HCT116 (cell line): Measurements from ENCODE around the gene CD300C. TPM values are rescaled to one million over a fixed set of nuclear protein-coding genes. Genes with fewer than 3 reads are reported as not detected.

Source experiments
- ATAC-seq: fragments of 200-7000 bp; cut with Tn5 transposase; 2 replicates; pipeline ENCODE4 v1.9.1; 2020; ENCODE audit warnings: mild to moderate bottlenecking, moderate library complexity
- BruUV-seq: library from RNA; stranded (reverse); fragments of 400-500 nt; replicated peaks from 2 replicates; lab custom pipeline; 2021; lab: Mats Ljungman, UMichigan
- CTCF ChIA-PET: fragments of 300-600 bp; sonication (Branson Sonifier 250); formaldehyde crosslinking; loops from one replicate; lab custom pipeline; 2021; ENCODE audit warnings: antibody characterized with exemption; lab: Charles Lee
- POLR2A ChIA-PET: fragments of 300-600, 350-600 bp; sonication (Branson Sonifier 250); formaldehyde crosslinking; loops from one replicate; lab custom pipeline; 2021; ENCODE audit warnings: antibody characterized with exemption; lab: Charles Lee
- RAD21 ChIA-PET, 2 experiments: fragments of 300-600 bp; sonication (Branson Sonifier 250); formaldehyde crosslinking; loops; one replicate each; lab custom pipeline; 2023; ENCODE audit warnings: low total read pairs in 2 of 2; ENCODE audit not compliant: uncharacterized antibody in 2 of 2, unreplicated experiment in 2 of 2, low non-redundant PET in 1 of 2; lab: Charles Lee
- DNase-seq: peaks from one replicate; pipeline ENCODE4 v3.0.0-alpha.2; 2010; ENCODE audit warnings: low read depth, low spot score
- H2AFZ ChIP-seq: fragments of 200-600 bp; shearing (Covaris generic), sonication (generic); 2 replicates; pipeline ENCODE4 v1.6.1; 2017; ENCODE audit warnings: low read depth, mixed run types, mixed read lengths, antibody characterized with exemption, low read length; ENCODE audit not compliant: poor library complexity, severe bottlenecking
- H3K27ac ChIP-seq: 2 replicates; pipeline ENCODE4 v1.5.1; 2012; ENCODE audit warnings: low read depth, low read length
- H3K27me3 ChIP-seq: fragments of 200-600 bp; sonication (generic); 2 replicates; pipeline ENCODE4 v1.6.1; 2016; ENCODE audit warnings: mixed run types, low read length, mixed read lengths; ENCODE audit not compliant: insufficient read depth
- H3K36me3 ChIP-seq, 2 experiments: fragments of 200-500 bp in 1 of 2; fragments of 200-600 bp in 1 of 2; sonication (Bioruptor generic) in 1 of 2; sonication (generic) in 1 of 2; 2 replicates each; pipeline versions ENCODE4 v1.5.1 to v1.6.1; 2014 to 2016; ENCODE audit warnings: low read length in 2 of 2, inconsistent platforms in 1 of 2, mixed read lengths in 1 of 2, mixed run types in 1 of 2; ENCODE audit not compliant: insufficient read depth in 2 of 2, control insufficient read depth in 1 of 2
- H3K4me1 ChIP-seq, 2 experiments: fragments of 200-600 bp in 1 of 2; sonication (generic) in 1 of 2; 2 replicates each; pipeline versions ENCODE4 v1.5.1 to v1.6.1; 2012 to 2017; ENCODE audit warnings: low read length in 2 of 2, inconsistent platforms in 1 of 2, mild to moderate bottlenecking in 1 of 2, mixed read lengths in 1 of 2, mixed run types in 1 of 2, moderate library complexity in 1 of 2; ENCODE audit not compliant: insufficient read depth in 2 of 2, control insufficient read depth in 1 of 2
- H3K4me2 ChIP-seq: fragments of 200-600 bp; sonication (generic); 2 replicates; pipeline ENCODE4 v1.6.1; 2017; ENCODE audit warnings: mixed run types, low read length, mixed read lengths
- H3K4me3 ChIP-seq, 2 experiments: fragments of 200-600 bp in 1 of 2; sonication (generic) in 1 of 2; replicated peaks in 1 of 2; 2 replicates each; pipeline ENCODE4 v1.5.1; 2011 to 2016; ENCODE audit warnings: low read length in 2 of 2, control low read depth in 1 of 2, low read depth in 1 of 2, mild to moderate bottlenecking in 1 of 2, mixed read lengths in 1 of 2, mixed run types in 1 of 2
- H3K79me2 ChIP-seq: fragments of 200-600 bp; sonication (generic); 2 replicates; pipeline ENCODE4 v1.6.1; 2017; ENCODE audit warnings: mild to moderate bottlenecking, mixed run types, low read length, moderate library complexity, mixed read lengths; ENCODE audit not compliant: insufficient read depth
- H3K9ac ChIP-seq: fragments of 200-600 bp; sonication (generic); 2 replicates; pipeline ENCODE4 v1.6.1; 2016; ENCODE audit warnings: low read length, mixed read lengths
- H3K9me2 ChIP-seq: fragments of 200-600 bp; sonication (generic), shearing (Covaris generic); 2 replicates; pipeline ENCODE4 v1.6.1; 2017; ENCODE audit warnings: mixed run types, mild to moderate bottlenecking, moderate library complexity; ENCODE audit not compliant: insufficient read depth
- H3K9me3 ChIP-seq, 2 experiments: fragments of 200-500 bp in 1 of 2; fragments of 200-600 bp in 1 of 2; sonication (Bioruptor generic) in 1 of 2; sonication (generic) in 1 of 2; 2 replicates each; pipeline ENCODE4 v1.6.1; 2014 to 2017; ENCODE audit warnings: low read length in 2 of 2, mixed read lengths in 2 of 2, inconsistent platforms in 1 of 2, low read depth in 1 of 2, mild to moderate bottlenecking in 1 of 2, mixed run types in 1 of 2, moderate library complexity in 1 of 2; ENCODE audit not compliant: control insufficient read depth in 1 of 2, insufficient read depth in 1 of 2
- H4K20me1 ChIP-seq: fragments of 200-600 bp; sonication (generic), shearing (Covaris generic); 2 replicates; pipeline ENCODE4 v1.6.1; 2017; ENCODE audit warnings: mixed run types, mild to moderate bottlenecking, moderate library complexity; ENCODE audit not compliant: insufficient read depth
- CEBPB ChIP-seq: IDR thresholded peaks from 2 replicates; pipeline ENCODE4 v1.6.1; 2012; ENCODE audit warnings: low read depth
- EGR1 ChIP-seq: IDR thresholded peaks from 2 replicates; pipeline ENCODE4 v1.6.1; 2012; ENCODE audit warnings: low read depth
- EZH2 ChIP-seq: fragments of 200-600 bp; sonication (generic); IDR thresholded peaks from 2 replicates; pipeline ENCODE4 v1.6.1; 2017; ENCODE audit warnings: antibody characterized with exemption, mixed run types
- FOSL1 ChIP-seq: IDR thresholded peaks from 2 replicates; pipeline ENCODE4 v1.6.1; 2012; ENCODE audit warnings: low read depth
- POLR2A ChIP-seq: IDR thresholded peaks from 2 replicates; pipeline ENCODE4 v1.7.0; 2011; ENCODE audit warnings: borderline replicate concordance; ENCODE audit not compliant: insufficient read depth, insufficient read length; ENCODE audit errors: extremely low read depth
- RAD21 ChIP-seq: IDR thresholded peaks from 2 replicates; pipeline ENCODE4 v1.6.1; 2012; ENCODE audit warnings: low read depth, mild to moderate bottlenecking
- SIN3A ChIP-seq: IDR thresholded peaks from 2 replicates; pipeline ENCODE4 v1.6.1; 2012; ENCODE audit warnings: low read depth
- SP1 ChIP-seq: IDR thresholded peaks from 2 replicates; pipeline ENCODE4 v1.6.1; 2012; ENCODE audit warnings: low read depth
- ZFX ChIP-seq: fragments of 450-650 bp; IDR thresholded peaks from 2 replicates; pipeline ENCODE4 v1.6.1; 2017
- intact Hi-C: fragments of 100-400 bp; cut with micrococcal nuclease; formaldehyde crosslinking; loops from 2 replicates; pipeline ENCODE4 v1.10.0; 2022
- total RNA-seq: library from RNA; stranded (reverse); gene quantifications from one replicate; pipeline ENCODE4 v1.2.1, GENCODE V29; 2021; ENCODE audit not compliant: unreplicated experiment
- TF ChIP-seq, protein P1 (sequence below): IDR thresholded peaks from 2 replicates; pipeline ENCODE4 v1.6.1; 2012
- TF ChIP-seq, protein P2 (sequence below): IDR thresholded peaks from 2 replicates; pipeline ENCODE4 v1.6.1; 2011; ENCODE audit warnings: mild to moderate bottlenecking, low read length, moderate library complexity; ENCODE audit not compliant: insufficient replicate concordance; ENCODE audit errors: extremely low read depth

CD300C gene
- total RNA-seq, 1 experiment from 2014 or later, result 0.15 TPM

DNA sequence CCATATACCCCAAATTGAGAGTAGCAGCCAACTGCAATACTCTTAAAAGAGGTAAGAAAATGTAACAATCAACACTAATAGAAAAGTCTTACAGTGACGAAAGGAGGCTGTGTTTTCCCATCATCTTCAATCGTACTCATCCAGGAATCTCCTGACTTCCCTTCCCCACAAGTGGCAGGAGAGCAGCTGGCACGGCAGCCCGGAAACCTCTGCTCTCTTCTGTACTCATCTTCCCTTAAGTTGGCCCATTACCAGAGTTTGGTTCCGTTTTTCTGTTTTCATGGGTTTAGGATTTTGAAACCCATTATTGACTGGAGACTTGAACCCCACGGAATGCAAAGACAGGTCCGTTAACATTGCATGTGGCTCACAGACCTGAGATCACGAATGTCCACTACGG lies 33.1 kb upstream of the CD300C start:
- Histone ChIP-seq H3K4me3 (no peak overlapping the region), H3K36me3 (no peaks in the 10 kb centered on the region), H3K9me3 (no peaks in the 10 kb centered on the region), H3K79me2 (no peaks in the 10 kb centered on the region), H3K4me1 (no peaks in the 10 kb centered on the region), H3K27me3 (peaks cover 24% of the 10 kb centered on the region; the same call in 1 of the 2 replicates), H3K4me2 (no peak overlapping the region), H4K20me1 (no peaks in the 10 kb centered on the region), H3K9me2 (no peaks in the 10 kb centered on the region), H2AFZ (no peak overlapping the region), H3K27ac (no peak overlapping the region), H3K9ac (no peak overlapping the region)
- no peak for DNase-seq
- POLR2A ChIA-PET, result no interaction called here
- ATAC-seq, result no peak
- TF ChIP-seq ZFX (no peak), SIN3A (no peak), EGR1 (no peak), POLR2A (no peak), SP1 (no peak), CEBPB (no peak), RAD21 (no peak), FOSL1 (no peak), EZH2 (no peak)
- TF ChIP-seq, protein P1, sequence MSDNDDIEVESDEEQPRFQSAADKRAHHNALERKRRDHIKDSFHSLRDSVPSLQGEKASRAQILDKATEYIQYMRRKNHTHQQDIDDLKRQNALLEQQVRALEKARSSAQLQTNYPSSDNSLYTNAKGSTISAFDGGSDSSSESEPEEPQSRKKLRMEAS, result no peak
- TF ChIP-seq, protein P2, sequence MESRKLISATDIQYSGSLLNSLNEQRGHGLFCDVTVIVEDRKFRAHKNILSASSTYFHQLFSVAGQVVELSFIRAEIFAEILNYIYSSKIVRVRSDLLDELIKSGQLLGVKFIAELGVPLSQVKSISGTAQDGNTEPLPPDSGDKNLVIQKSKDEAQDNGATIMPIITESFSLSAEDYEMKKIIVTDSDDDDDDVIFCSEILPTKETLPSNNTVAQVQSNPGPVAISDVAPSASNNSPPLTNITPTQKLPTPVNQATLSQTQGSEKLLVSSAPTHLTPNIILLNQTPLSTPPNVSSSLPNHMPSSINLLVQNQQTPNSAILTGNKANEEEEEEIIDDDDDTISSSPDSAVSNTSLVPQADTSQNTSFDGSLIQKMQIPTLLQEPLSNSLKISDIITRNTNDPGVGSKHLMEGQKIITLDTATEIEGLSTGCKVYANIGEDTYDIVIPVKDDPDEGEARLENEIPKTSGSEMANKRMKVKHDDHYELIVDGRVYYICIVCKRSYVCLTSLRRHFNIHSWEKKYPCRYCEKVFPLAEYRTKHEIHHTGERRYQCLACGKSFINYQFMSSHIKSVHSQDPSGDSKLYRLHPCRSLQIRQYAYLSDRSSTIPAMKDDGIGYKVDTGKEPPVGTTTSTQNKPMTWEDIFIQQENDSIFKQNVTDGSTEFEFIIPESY, result no peak
- CTCF ChIA-PET, result no interaction called here
- RAD21 ChIA-PET, result no interaction called here
- BruUV-seq, result no TSS peak
- intact Hi-C loops, result no loop called here
